Heart left ventricle (tissue), 16 donors: ENCODE data around the gene SPACA4. TPM values are rescaled to one million over a fixed set of nuclear protein-coding genes. Genes with fewer than 3 reads are reported as not detected.
A peak's percentile ranks its signal among the peaks of the same experiment; 100 is the strongest.

ENCODE experiments used
- ATAC-seq, 4 donors: fragments of 200-7000 bp; cut with Tn5 transposase; one replicate each; pipeline ENCODE4 v1.9.1; 2020 to 2022; ENCODE audit warnings: moderate library complexity in 4 of 4, mild to moderate bottlenecking in 3 of 4, moderate number of reproducible peaks in 1 of 4
- DNase-seq, 5 donors: peaks; one replicate each; pipeline ENCODE4 v3.0.0-alpha.2; 2020
- H3K27ac ChIP-seq, 12 donors: fragments of 200-600 bp; sonication (generic) in 4 of 12; one replicate each; pipeline versions ENCODE4 v1.5.0 to v1.8.0; 2016 to 2022; ENCODE audit warnings: mild to moderate bottlenecking in 2 of 12
- H3K27me3 ChIP-seq, 9 donors: fragments of 200-600 bp; sonication (generic) in 2 of 9; one replicate each; pipeline versions ENCODE4 v1.5.1 to v1.8.0; 2016 to 2022; ENCODE audit warnings: mild to moderate bottlenecking in 3 of 9
- H3K36me3 ChIP-seq, 9 donors: fragments of 200-600 bp; sonication (generic) in 2 of 9; one replicate each; pipeline versions ENCODE4 v1.5.0 to v1.8.0; 2018 to 2022; ENCODE audit warnings: mild to moderate bottlenecking in 2 of 9
- H3K4me1 ChIP-seq, 12 donors: fragments of 200-600 bp; sonication (generic) in 4 of 12; one replicate each; pipeline versions ENCODE4 v1.5.0 to v1.8.0; 2016 to 2022; ENCODE audit warnings: mild to moderate bottlenecking in 3 of 12
- H3K4me3 ChIP-seq, 12 donors: fragments of 200-600 bp; sonication (generic) in 4 of 12; one replicate each; pipeline versions ENCODE4 v1.5.0 to v1.8.0; 2017 to 2022; ENCODE audit warnings: mild to moderate bottlenecking in 9 of 12, moderate library complexity in 4 of 12
- H3K9me3 ChIP-seq, 12 donors: fragments of 200-600 bp; sonication (generic) in 4 of 12; one replicate each; pipeline versions ENCODE4 v1.5.0 to v1.8.0; 2016 to 2022; ENCODE audit warnings: mild to moderate bottlenecking in 1 of 12
- POLR2A ChIP-seq, 2 donors: fragments of 450-650 bp; IDR thresholded peaks; one replicate each; pipeline ENCODE4 v1.6.1; 2017; ENCODE audit warnings: antibody characterized with exemption in 2 of 2, mild to moderate bottlenecking in 2 of 2, moderate library complexity in 2 of 2
- WGBS, 4 donors: extraction: QIAGEN DNeasy Blood & Tissue Kit in 2 of 4; methylation state at CpG; one replicate each; pipeline versions ENCODE4 v1.1.5 to v1.1.7; 2013 to 2018; 5-methylcytosine and 5-hydroxymethylcytosine counted together
- intact Hi-C, 10 donors: fragments of 100-400 bp; cut with DNase I; formaldehyde crosslinking; loops; one replicate each; pipeline versions ENCODE4 v1.11.1 to v1.14.2; 2022
- polyA plus RNA-seq, 2 donors: library from polyadenylated mRNA; stranded (reverse); fragments of 200-250 nt; gene quantifications; one replicate each; pipeline ENCODE4 v1.2.3, GENCODE V29; 2013
- total RNA-seq, 9 donors: library from RNA; depleted of rRNA in 2 of 9; stranded (reverse); fragments of >200 nt in 2 of 9; fragmentation: NEBNext Ultra II Directional in 3 of 9; extraction: Animal tissue kit (Norgen Biotek cat#: 25700) in 3 of 9; gene quantifications; one replicate each; pipeline versions ENCODE4 v1.1.0 to v1.2.4, GENCODE V29; 2016 to 2023
- TF ChIP-seq, protein P1 (sequence below), 12 donors: fragments of 200-600 bp; sonication (generic) in 4 of 12; IDR thresholded peaks; one replicate each; pipeline versions ENCODE4 v1.5.0 to v1.8.0; 2018 to 2022; ENCODE audit warnings: antibody characterized with exemption in 12 of 12, mild to moderate bottlenecking in 5 of 12
- donor health status: ischemic (EF 13 %, LVEDD 7.1; RV severe dilation, severe dysfunction).
- donor health status: healthy with polysubstance abuse.
- donor health status: DM: no; HTN: yes; CAD: no.
- donor health status: DM: no; HTN: no; CAD: no.
- donor health status: ischemic (EF 25% LVEDD 6.9; RV normal size, moderate dysfunction).
- donor health status: ischemic (EF 25% LVEDD 5.7; RV mildly dilated, moderate dysfunction).
- donor health status: healthy.
- donor health status: DM: yes; HTN: yes; CAD: no.
- donor health status: ischemic (EF 35%, LVEDD 5.7; RV mildly dilated, moderate dysfunction).
- donor health status: nonischemic (EF 11% LVEDD 7.7; RV severe dilation, severe dysfunction).
- donor health status: DM: yes; HTN: yes; CAD: no.
- donor health status: PGD.
- donor health status: ischemic (EF 29% LVEDD 5.4; RV normal size, mild dysfunction).
- donor health status: nonischemic (EF 23%, LVEDD 6.1; RV moderate dilation, normal function).

The SPACA4 gene
- total and polyA plus RNA-seq, 11 donors, result not detected

DNA sequence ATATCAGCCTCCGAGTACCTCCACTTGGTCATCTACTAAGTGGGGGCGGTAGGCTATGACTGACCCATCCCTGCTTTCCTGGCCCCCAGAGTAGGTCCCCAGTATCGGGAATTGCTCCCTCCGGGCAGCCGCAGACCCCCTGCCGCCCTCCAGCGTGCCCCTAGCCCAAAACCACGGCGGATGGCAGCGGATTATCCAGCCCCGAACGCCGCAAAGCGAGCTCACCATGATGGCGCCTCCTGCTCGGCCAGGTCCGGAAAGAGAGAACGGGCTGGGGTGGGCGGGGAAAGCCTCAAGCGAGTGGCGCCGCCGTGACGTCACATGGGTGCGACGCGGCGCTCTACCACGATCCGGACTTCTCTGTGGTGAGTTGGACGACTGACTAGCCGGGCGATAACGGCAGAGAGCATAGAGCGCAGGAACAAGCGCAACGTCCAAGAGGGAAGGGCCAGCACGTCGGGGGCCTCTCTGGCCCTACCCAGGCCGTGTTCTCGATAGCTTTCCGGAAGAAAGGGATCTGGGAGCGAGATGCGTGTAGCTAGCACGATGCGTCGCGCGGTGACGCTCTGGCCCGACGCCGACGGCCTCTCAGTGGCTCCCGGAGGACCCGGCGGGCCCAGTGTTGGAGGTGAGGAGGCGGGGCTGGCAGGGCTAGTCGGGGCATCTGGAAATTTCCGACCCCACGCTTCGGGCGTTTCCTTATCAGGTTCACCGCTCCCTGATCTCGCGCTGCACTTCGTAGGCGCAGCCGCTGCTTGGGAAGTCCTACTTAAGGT, 12.6 kb downstream of the SPACA4 start, which contains the start of the genes RPL18 and SPHK2:
Gene RPL18, minus strand, starts transcription at position 263 of the 776 bp plus-strand sequence. Its CDS starts 35 bp downstream, at position 228.
Gene SPHK2, plus strand, starts transcription at position 591 of the 776 bp plus-strand sequence. CDS start 1,009 bp downstream, outside the sequence.
- WGBS, 4 donors, result 0% methylated on average over 27 to 69 of the region's 69 CpGs
- H3K27ac ChIP-seq, result peak within 1 kb of the TSS; percentile 81 to 95 (median 92)
- peaks cover 2 to 43% (median 29%) of the 10 kb centered on the region in 9 donors for H3K36me3 ChIP-seq
- peaks cover 12 to 67% (median 35%) of the 10 kb centered on the region in 12 donors for H3K4me1 ChIP-seq
- ATAC-seq (peak; percentile 90 to 95 (median 94)), DNase-seq (peak; percentile 98 to 99 (median 98))
- TF ChIP-seq, protein P1, sequence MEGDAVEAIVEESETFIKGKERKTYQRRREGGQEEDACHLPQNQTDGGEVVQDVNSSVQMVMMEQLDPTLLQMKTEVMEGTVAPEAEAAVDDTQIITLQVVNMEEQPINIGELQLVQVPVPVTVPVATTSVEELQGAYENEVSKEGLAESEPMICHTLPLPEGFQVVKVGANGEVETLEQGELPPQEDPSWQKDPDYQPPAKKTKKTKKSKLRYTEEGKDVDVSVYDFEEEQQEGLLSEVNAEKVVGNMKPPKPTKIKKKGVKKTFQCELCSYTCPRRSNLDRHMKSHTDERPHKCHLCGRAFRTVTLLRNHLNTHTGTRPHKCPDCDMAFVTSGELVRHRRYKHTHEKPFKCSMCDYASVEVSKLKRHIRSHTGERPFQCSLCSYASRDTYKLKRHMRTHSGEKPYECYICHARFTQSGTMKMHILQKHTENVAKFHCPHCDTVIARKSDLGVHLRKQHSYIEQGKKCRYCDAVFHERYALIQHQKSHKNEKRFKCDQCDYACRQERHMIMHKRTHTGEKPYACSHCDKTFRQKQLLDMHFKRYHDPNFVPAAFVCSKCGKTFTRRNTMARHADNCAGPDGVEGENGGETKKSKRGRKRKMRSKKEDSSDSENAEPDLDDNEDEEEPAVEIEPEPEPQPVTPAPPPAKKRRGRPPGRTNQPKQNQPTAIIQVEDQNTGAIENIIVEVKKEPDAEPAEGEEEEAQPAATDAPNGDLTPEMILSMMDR (IDR thresholded peaks at IDR 0.05), result peak in 1 of 12 donors; percentile 20
- TF ChIP-seq POLR2A (IDR thresholded peaks at IDR 0.05), result peak in 1 of 2 donors; percentile 88
- H3K27me3 ChIP-seq, result peaks cover 0 to 6% (median 0%) of the 10 kb centered on the region in 9 donors
- H3K9me3 ChIP-seq, result no peaks in the 10 kb centered on the region
- H3K4me3 ChIP-seq, result peak within 1 kb of the TSS; percentile 59 to 97 (median 88)
- intact Hi-C loops, result loop anchor here in 1 of 10 donors (2.0 to 10.0 kb wide), 2 partner anchors 18 to 234 kb away; partner anchors contain the start of gene DBP

DNA sequence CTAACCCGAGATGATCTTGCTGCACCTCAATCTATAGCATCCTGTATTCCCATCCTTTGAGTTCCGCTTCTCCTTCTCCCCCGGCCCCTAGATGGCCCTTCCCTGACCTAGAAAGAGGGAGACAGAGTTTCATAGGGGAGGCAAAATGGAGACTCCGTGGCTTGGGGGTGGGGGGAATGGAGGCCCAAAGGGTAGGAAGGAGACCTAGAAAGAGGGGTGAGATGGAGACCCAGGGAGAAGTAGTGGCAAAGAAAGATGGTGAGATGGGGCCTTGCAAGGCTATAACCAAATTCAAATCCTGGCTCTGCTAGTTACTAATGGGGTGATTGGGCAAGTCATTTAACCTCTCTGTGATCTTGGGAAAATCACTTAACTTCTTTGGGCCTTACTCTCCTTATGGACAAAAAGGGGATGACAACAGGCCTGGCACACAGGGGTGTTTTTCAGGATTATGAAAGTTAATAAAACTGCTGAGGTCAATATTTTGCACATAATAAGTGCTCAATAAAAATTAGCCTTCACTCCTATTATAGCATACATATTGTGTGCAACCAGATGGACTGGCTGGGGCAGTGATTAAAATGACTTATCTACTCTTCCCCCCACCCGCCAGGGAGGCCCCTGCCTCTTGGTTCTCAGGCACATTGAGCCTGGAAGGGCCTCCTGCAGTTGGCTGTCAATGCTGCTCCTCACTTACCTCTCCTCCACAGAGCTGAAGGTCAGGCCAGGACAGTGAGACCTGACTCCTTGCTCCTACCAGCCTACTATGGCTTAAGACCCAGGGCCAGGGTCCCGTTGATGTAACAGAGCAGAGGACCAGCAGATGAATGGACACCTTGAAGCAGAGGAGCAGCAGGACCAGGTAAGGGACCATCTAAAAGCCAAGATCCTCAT, 13.4 kb downstream of the SPACA4 start:
- intact Hi-C loops, result loop anchor here in 2 of 10 donors (2.0 to 10.0 kb wide), 3 partner anchors 17 to 1025 kb away; partner anchors contain the start of genes DBP (in 1 of the 2), RRAS (in 1 of the 2) and SCAF1 (in 1 of the 2)
- Histone ChIP-seq H3K9me3 (no peaks in the 10 kb centered on the region), H3K4me1 (peaks cover 12 to 76% (median 42%) of the 10 kb centered on the region in 12 donors), H3K36me3 (peaks cover 2 to 40% (median 29%) of the 10 kb centered on the region in 9 donors), H3K27me3 (peaks cover 0 to 6% (median 0%) of the 10 kb centered on the region in 9 donors), H3K4me3 (peak overlapping the region; percentile 35 to 97 (median 88)), H3K27ac (peak overlapping the region; percentile 81 to 95 (median 92))
- no peak for TF ChIP-seq POLR2A (IDR thresholded peaks at IDR 0.05)
- TF ChIP-seq, protein P1 (IDR thresholded peaks at IDR 0.05), result no peak
- no peak for DNase-seq
- no peak for ATAC-seq
- WGBS, 4 donors, result 31 to 37% (median 34%) methylated on average over 6 of the region's 6 CpGs

DNA sequence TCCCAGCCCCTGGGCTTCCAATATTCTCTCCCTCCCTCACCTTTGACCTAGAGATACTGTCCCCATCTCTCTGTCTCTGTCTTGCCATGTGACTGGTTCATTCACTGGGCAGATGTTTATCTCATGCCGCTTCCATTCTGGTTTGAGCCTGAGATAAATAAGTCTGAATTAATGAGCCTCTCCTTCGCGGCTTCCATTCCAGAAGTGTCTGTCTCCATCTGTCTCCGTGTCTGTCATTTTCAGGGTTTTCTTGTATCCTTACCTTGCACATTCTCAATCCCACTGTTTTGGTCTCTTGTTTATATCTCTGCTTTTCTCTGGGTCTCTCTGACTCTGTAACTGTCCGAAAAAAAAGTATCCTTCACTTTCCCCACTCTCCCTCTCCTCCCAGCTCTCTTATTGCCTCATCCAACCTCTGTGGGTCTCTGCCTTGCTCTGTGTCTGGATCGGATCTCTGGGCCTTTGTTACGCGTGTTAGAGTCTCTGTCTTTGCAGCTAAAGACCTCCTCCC, 17.1 kb downstream of the SPACA4 start:
- WGBS, 4 donors, result 23 to 30% (median 28%) methylated on average over 8 of the region's 8 CpGs
- H3K4me1 ChIP-seq, result peaks cover 0 to 54% (median 28%) of the 10 kb centered on the region in 12 donors
- TF ChIP-seq POLR2A (IDR thresholded peaks at IDR 0.05), result no peak
- TF ChIP-seq, protein P1 (IDR thresholded peaks at IDR 0.05), result no peak
- intact Hi-C loops, result loop anchor here in 1 of 10 donors (10.0 kb wide), 1 partner anchor 1021 kb away; the partner anchor contains the start of genes RRAS and SCAF1
- H3K4me3 ChIP-seq, result peak overlapping the region in 10 of 12 donors; percentile 9 to 61 (median 52)
- H3K27ac ChIP-seq, result peak overlapping the region in 11 of 12 donors; percentile 61 to 92 (median 67)
- peaks cover 0 to 22% (median 9%) of the 10 kb centered on the region in 9 donors for H3K36me3 ChIP-seq
- no peaks in the 10 kb centered on the region for H3K9me3 ChIP-seq
- ATAC-seq, result no peak
- no peak for DNase-seq
- H3K27me3 ChIP-seq, result peaks cover 0 to 6% (median 0%) of the 10 kb centered on the region in 9 donors
